Smooth muscle cell (in vitro differentiated cells): ENCODE measurements around the gene HNF4A. TPM values are rescaled to one million over a fixed set of nuclear protein-coding genes. Genes with fewer than 3 reads are reported as not detected.

Experiments used
- DNase-seq: peaks from one replicate; lab custom pipeline; 2025; ENCODE audit not compliant: unreplicated experiment; lab: John Stamatoyannopoulos, UW
- H2AFZ ChIP-seq: fragments of 200-600 bp; sonication (generic); 2 replicates; pipeline ENCODE4 v1.6.0; 2016; ENCODE audit warnings: antibody characterized with exemption, low read depth, mild to moderate bottlenecking
- H3F3A ChIP-seq: fragments of 200-600 bp; sonication (generic); 2 replicates; pipeline ENCODE4 v1.6.0; 2017; ENCODE audit warnings: antibody characterized with exemption, low read depth
- H3K27ac ChIP-seq: fragments of 200-600 bp; sonication (generic); 2 replicates; pipeline ENCODE4 v1.5.1; 2016; ENCODE audit warnings: low read depth, mild to moderate bottlenecking
- H3K27me3 ChIP-seq: fragments of 200-600 bp; sonication (generic); 2 replicates; pipeline ENCODE4 v1.6.1; 2016; ENCODE audit warnings: low read depth, mild to moderate bottlenecking
- H3K36me3 ChIP-seq: fragments of 200-600 bp; sonication (generic); 2 replicates; pipeline ENCODE4 v1.5.1; 2016; ENCODE audit warnings: low read depth
- H3K4me1 ChIP-seq: fragments of 200-600 bp; sonication (generic); 2 replicates; pipeline ENCODE4 v1.5.1; 2016; ENCODE audit warnings: low read depth
- H3K4me2 ChIP-seq: fragments of 200-600 bp; sonication (generic); 2 replicates; pipeline ENCODE4 v1.6.0; 2016; ENCODE audit warnings: mild to moderate bottlenecking
- H3K4me3 ChIP-seq: fragments of 200-600 bp; sonication (generic); 2 replicates; pipeline ENCODE4 v1.5.1; 2016; ENCODE audit warnings: mild to moderate bottlenecking
- H3K79me2 ChIP-seq: fragments of 200-600 bp; sonication (generic); 2 replicates; pipeline ENCODE4 v1.6.0; 2016; ENCODE audit warnings: low read depth, mild to moderate bottlenecking
- H3K9ac ChIP-seq: fragments of 200-600 bp; sonication (generic); 2 replicates; pipeline ENCODE4 v1.6.0; 2016; ENCODE audit warnings: low read depth
- H3K9me3 ChIP-seq: fragments of 200-600 bp; sonication (generic); replicated peaks from 2 replicates; pipeline ENCODE4 v1.5.1; 2016; ENCODE audit warnings: low read depth
- H4K20me1 ChIP-seq: fragments of 200-600 bp; sonication (generic); 2 replicates; pipeline ENCODE4 v1.6.0; 2016; ENCODE audit warnings: low read depth
- WGBS: methylation state at CpG from one replicate; pipeline ENCODE4 v1.1.7; 2016; ENCODE audit warnings: low lambda C conversion rate; 5-methylcytosine and 5-hydroxymethylcytosine counted together
- polyA plus RNA-seq: library from polyadenylated mRNA; unstranded; fragments of >200 nt; fragmentation: Nextera tagmentation; extraction: Ambion mirVana; gene quantifications from 2 replicates; pipeline ENCODE4 v1.2.1, GENCODE V29; 2016
- total RNA-seq: library from RNA; depleted of rRNA; stranded (reverse); fragments of >200 nt; gene quantifications from 2 replicates; pipeline ENCODE4 v1.2.3, GENCODE V29; 2014
- TF ChIP-seq, protein P1 (sequence below): fragments of 200-600 bp; sonication (generic); IDR thresholded peaks from 2 replicates; pipeline ENCODE4 v1.5.1; 2017; ENCODE audit warnings: borderline replicate concordance, mild to moderate bottlenecking, antibody characterized with exemption; ENCODE audit not compliant: insufficient read depth, poor library complexity, severe bottlenecking

The HNF4A gene
- total and polyA plus RNA-seq, 2 experiments from 2014 or later = not detected

DNA sequence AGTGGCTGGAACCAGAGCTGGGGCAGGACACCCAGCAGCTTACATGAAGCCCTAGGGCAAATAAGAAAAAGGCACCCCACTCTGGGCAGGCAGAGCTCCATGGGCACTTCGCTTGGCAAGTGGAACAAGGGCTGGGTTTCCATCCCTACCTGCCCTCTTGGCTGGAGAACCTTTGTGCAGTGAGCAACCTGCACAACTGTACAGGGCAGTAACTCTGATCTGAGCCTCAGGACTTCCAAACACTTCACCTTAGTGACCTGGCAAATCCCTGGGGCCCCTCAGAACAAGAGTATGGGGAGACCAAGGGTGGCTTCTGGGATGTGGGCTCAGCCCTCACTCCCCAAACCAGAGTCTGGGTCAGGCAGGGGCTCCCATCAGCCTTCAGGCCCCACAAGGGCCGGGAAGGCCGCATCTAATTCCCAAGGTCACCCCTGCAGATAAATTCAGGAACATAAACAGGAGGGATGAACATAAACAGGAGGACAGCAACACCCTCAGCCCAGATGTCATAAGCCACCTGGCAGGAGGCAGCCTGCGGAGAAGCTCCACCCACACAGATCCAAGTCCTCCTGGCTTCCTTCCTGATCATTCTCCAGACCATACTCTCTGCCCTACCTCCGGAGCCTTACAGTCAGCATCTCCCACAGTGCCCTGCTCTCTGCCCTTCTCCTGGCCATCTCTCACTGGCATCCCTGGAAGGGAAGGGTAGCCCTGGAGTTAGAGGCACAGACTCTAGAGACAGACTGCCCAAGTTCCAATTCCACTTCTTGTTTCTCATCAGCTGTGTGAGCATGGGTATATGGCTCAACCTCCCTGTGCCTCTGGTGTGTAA, 37.5 kb downstream of the HNF4A start:
- TF ChIP-seq, protein P1, sequence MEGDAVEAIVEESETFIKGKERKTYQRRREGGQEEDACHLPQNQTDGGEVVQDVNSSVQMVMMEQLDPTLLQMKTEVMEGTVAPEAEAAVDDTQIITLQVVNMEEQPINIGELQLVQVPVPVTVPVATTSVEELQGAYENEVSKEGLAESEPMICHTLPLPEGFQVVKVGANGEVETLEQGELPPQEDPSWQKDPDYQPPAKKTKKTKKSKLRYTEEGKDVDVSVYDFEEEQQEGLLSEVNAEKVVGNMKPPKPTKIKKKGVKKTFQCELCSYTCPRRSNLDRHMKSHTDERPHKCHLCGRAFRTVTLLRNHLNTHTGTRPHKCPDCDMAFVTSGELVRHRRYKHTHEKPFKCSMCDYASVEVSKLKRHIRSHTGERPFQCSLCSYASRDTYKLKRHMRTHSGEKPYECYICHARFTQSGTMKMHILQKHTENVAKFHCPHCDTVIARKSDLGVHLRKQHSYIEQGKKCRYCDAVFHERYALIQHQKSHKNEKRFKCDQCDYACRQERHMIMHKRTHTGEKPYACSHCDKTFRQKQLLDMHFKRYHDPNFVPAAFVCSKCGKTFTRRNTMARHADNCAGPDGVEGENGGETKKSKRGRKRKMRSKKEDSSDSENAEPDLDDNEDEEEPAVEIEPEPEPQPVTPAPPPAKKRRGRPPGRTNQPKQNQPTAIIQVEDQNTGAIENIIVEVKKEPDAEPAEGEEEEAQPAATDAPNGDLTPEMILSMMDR = no peak
- WGBS = 89% methylated on average over 5 of the region's 5 CpGs
- Histone ChIP-seq H3K27me3 (peaks cover 7% of the 10 kb centered on the region), H4K20me1 (no peaks in the 10 kb centered on the region), H3K36me3 (no peaks in the 10 kb centered on the region), H3K4me1 (no peaks in the 10 kb centered on the region), H3K9ac (no peak overlapping the region), H3K4me2 (no peak overlapping the region), H3F3A (no peaks in the 10 kb centered on the region), H2AFZ (no peak overlapping the region), H3K27ac (no peak overlapping the region), H3K4me3 (no peak overlapping the region), H3K9me3 (no peaks in the 10 kb centered on the region), H3K79me2 (no peaks in the 10 kb centered on the region)
- no peak for DNase-seq

DNA sequence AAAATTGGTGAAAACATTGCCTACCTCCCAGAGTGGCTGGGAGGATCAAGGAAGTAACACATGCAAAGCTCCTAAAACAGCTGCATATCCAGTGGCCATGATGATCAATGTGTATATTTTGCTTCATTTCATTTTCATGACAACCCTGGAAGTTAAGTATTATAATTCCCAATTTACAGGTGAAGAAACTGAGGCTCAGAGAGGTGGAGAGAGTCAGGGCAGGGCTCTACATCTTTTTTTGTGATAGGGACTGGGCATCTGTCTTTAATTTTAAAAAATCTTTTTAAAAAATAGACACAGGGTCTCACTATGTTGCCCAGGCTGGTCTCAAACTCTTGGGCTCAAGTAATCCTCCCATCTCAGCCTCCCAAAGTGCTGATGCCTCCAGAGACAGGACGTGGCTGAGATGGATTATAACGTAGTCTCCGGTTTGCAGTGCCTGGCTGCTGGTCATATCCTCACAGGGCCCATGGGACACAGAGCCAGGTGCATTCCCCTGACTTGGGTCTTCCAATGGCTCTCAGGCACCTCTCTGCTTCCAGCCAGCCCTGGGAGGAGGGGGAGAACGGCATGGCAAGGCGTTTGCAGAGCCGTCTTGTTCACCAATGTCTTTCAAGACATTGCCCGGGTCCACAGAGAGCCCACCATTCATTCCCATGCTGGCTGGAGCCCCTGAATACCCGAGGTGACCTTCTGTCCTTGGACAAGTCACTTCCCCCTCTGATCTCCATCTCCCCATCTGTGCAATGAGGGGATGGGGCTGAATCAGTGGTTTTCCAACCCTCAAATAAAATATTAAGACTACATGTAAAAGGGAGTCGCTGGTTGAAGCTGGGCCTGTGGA, 38.3 kb downstream of the HNF4A start:
- no peak for DNase-seq
- Histone ChIP-seq H3F3A (no peaks in the 10 kb centered on the region), H3K4me1 (no peaks in the 10 kb centered on the region), H3K79me2 (no peaks in the 10 kb centered on the region), H3K36me3 (no peaks in the 10 kb centered on the region), H3K27me3 (peaks cover 8% of the 10 kb centered on the region), H3K4me2 (no peak overlapping the region), H3K4me3 (no peak overlapping the region), H2AFZ (no peak overlapping the region), H4K20me1 (no peaks in the 10 kb centered on the region), H3K27ac (no peak overlapping the region), H3K9ac (no peak overlapping the region), H3K9me3 (no peaks in the 10 kb centered on the region)
- TF ChIP-seq, protein P1 = no peak
- 81% methylated on average over 9 of the region's 9 CpGs for WGBS

DNA sequence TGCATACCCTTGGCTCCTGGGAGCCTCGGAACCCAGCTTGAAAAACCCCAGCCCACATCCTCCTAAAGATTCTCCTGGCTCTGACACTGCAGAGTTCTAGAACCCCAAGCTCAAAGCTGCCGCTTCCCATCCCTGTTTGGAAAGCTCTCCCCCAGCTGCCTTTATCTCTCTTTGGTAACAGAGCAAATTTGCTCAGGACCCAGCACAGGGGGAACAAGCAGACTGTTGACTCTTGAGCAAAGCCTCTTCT, 38.9 kb downstream of the HNF4A start:
- no peaks in the 10 kb centered on the region for H3K9me3 ChIP-seq
- TF ChIP-seq, protein P1 = no peak
- H3K27ac ChIP-seq = no peak overlapping the region
- WGBS = 70% methylated on average over 2 of the region's 2 CpGs
- H3F3A ChIP-seq = no peaks in the 10 kb centered on the region
- H3K36me3 ChIP-seq = no peaks in the 10 kb centered on the region
- no peak overlapping the region for H3K4me2 ChIP-seq
- no peak overlapping the region for H3K4me3 ChIP-seq
- H4K20me1 ChIP-seq = no peaks in the 10 kb centered on the region
- no peaks in the 10 kb centered on the region for H3K4me1 ChIP-seq
- no peaks in the 10 kb centered on the region for H3K79me2 ChIP-seq
- no peak overlapping the region for H3K9ac ChIP-seq
- H3K27me3 ChIP-seq = peaks cover 6% of the 10 kb centered on the region
- DNase-seq = no peak
- H2AFZ ChIP-seq = no peak overlapping the region
